NOMO-1 treated with dmso at 0.1 percent for 144 hours (cell line): Measurements from ENCODE around the gene NRAP.

Experiments
- DNase-seq: peaks from one replicate; lab custom pipeline; 2025; ENCODE audit not compliant: unreplicated experiment; lab: John Stamatoyannopoulos, UW

The NRAP gene

GRCh38 chr10:113563306-113564088, 100.3 kb downstream of the NRAP start:
- peak; percentile 29 for DNase-seq

GRCh38 chr10:113562704-113563103, 101.1 kb downstream of the NRAP start:
- no peak for DNase-seq

GRCh38 chr10:113562069-113562468, 101.8 kb downstream of the NRAP start:
- DNase-seq: no peak

DNA sequence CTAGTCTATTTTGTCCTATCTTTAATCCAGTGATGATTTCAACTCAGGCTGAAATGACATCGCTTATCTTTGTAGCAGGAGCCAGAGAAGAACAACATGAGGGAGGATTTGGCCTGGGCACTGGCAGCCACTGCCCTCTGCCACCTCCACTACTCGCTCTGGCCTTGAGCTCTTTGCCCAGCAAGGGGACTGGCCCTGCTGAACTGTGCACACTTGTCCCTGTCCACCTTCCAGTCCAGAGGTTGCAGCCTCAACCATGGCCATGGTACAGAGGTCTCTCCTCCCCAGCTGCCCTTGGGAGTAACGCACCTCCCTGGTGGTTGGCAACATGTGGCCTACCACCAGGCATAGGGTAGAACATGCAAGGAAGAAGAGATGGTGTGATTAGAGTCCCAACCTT, 102.6 kb downstream of the NRAP start:
- DNase-seq: no peak

- no peak for DNase-seq
These were observed 103.8 kb downstream of the NRAP start for GRCh38 chr10:113560071-113560470.

DNA sequence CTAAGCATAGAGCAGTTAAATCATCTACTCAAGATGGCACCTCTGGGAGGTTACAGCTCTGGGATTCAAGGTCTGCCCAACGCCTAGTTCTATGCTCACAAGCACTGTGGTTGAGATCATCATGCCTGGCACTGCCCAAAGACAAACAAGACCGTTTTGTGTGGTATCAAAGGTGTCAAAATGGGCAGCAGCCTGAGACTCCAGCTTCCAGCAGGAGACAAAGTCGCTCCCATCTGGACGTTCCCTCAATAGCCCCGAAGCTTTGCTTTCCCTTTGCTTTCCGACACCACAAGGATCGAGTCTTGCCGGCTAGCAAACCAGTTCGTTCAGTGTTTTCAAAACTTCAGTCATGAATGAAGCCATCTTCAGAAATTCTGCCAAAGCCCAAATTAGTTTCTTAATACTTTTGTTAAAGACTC, 105.9 kb downstream of the NRAP start:
- DNase-seq: no peak

DNA sequence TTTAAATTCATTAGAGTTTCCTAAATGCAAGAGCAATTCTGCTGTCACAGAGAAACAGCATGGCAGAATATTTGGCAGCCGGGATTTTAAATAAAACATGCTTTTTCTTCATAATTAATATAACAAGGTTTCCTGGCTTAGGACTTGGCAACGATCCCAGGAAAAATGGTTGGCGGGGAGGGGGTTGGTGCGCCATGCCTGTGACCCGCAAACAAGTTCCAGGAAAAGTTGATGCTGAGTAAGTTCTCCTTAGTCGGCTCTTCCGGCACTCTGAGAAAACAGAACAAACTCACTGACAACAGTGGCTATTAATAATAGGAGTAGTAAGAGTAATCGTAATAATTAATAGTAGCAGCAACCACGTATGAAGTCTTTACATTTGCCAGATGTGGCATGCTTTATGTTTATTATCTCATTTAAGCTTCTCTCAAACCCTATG, 106.4 kb downstream of the NRAP start:
- no peak for DNase-seq

DNA sequence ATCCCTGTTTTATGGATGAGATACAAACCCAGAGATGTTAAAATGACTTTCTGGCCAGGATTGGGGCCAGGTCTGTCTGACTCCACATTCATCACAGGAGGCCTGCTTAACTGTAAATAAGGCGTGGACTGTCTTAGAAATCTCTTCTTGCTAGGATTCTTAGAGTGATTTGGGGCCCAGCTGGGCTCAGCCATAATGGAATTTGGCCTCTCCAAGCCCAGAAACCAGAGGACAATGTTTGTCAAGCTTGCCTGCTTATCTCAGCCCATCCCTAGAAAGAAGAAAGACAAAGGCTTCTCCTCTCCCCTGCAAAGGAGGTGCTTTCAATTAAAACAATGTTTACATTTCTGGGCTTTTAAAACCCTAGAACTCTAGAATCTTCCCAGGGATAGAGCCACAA, 108.1 kb downstream of the NRAP start:
- no peak for DNase-seq

DNA sequence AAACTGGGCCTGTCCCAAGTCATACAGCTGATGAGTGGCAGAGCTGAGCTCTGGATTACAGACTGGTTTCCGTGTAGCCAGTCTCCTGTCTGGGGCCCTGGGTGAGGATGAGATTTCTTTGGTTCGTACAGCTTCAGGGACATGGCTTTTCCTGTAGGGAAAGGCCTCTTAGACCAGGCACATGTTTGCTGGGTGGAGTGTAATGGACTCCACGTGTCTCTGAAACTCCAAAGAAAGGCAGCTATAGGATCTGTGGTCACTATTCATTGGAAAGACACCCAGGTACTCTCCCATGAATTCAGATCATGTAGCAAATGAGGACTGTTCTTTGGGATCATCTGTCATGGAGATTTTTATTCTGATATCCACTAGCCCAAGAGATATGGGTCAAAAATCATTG, 108.6 kb downstream of the NRAP start:
- no peak for DNase-seq

GRCh38 chr10:113554214-113554613, 109.6 kb downstream of the NRAP start:
- DNase-seq: no peak

DNA sequence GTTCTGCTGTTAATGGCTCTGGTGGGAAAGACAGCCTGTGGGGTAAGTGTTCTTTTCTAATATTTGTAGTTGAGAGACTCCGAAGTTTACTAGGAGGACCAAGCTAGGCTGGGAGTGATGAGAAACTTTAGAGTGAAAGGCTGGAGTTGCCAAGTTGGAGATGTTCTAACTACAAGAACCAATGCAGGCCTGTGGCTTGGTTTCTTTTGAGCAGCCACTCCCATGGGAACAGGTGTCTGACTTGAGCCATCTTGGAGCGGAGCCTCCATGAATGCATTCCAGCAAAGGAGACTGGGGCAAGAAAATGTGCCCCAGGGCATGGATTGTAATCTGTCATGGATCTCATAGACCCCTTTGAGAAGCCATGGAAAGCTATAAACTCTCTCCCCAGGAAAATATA, 110.7 kb downstream of the NRAP start:
- no peak for DNase-seq

GRCh38 chr10:113552701-113553100, 111.1 kb downstream of the NRAP start, which contains the start of gene HABP2:
HABP2 (plus strand) TSS chr10:113553053; CDS start chr10:113553122, 69 bp downstream.
- DNase-seq: no peak

GRCh38 chr10:113552014-113552413, 111.8 kb downstream of the NRAP start:
- DNase-seq: no peak

- no peak for DNase-seq
These were observed 113.5 kb downstream of the NRAP start for GRCh38 chr10:113550365-113550764.

DNA sequence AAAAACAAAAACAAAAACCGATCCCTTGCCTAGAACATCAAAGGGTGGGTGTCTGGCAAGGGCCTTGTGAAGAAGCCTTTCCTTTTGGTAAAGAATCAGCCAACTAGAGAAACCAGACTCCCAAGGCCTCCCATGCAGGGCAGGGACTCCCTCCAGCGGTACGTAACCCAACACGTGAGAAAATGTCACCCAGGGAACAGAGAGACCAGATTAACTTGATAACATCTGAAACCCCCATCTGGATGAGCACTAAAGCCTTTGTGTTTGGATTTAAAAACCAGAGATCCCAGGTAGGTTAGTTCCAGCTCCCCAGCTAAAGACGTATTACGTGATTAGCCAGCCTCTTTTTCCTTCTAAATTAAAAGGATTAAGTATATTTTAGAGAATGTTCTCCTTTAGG, 114.0 kb downstream of the NRAP start:
- DNase-seq: no peak

DNA sequence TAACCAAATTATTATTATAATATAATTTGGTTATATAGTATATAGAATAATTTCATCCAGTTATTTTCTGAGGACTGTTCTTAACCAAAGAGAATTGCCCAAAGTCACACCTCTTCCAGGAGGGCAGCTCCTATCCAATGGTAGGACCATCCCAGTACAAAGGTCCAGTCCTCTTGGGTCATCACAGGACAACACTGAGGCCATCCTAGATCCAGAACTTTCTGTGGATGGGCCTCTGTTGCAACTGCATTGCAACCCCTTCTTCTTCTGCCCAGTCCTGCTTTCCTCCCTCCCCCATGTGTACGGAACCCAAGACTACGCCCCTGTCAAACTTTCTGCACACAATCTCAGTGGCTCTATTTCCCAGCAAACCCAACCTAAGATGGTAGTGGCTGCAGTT, 116.4 kb downstream of the NRAP start:
- no peak for DNase-seq

GRCh38 chr10:113544392-113544791, 119.4 kb downstream of the NRAP start:
- no peak for DNase-seq

GRCh38 chr10:113543107-113543955, 120.5 kb downstream of the NRAP start:
- no peak for DNase-seq

DNA sequence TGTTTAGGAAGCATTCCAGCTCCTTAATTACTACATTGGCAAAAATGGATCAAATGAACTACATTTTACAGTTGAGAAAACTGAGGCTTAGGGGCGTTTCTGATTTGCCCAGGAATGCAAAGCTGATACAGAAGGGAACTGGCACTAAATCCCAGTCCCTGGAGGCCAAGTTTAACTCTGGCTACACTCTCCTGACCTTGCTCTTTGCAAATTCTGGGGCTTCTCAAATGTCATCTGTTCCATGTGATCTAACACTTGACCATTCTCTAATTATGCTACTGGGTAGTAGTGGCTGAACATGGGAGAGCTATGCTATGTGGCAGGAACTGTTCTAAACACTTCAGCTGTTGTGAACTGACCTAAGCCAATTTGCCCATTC, 122.3 kb downstream of the NRAP start:
- no peak for DNase-seq

GRCh38 chr10:113540845-113541548, 122.8 kb downstream of the NRAP start:
- no peak for DNase-seq

GRCh38 chr10:113539789-113540188, 124.1 kb downstream of the NRAP start:
- DNase-seq: no peak
